ENCODE results near the gene TMTC2. TPM values are rescaled to one million over a fixed set of nuclear protein-coding genes. Genes with fewer than 3 reads are reported as not detected.

Gene TMTC2
- total RNA-seq, 1 donor from 2014 or later = 3.4 TPM

GRCh38 chr12:82698708-82699564 is 12.2 kb downstream of the TMTC2 start:
- H3K4me1 ChIP-seq = no peaks in the 10 kb centered on the region
- no peaks in the 10 kb centered on the region for H3K9me3 ChIP-seq (replicated peaks)
- no peak overlapping the region for H3K27ac ChIP-seq (replicated peaks)
- TF ChIP-seq, protein P1, sequence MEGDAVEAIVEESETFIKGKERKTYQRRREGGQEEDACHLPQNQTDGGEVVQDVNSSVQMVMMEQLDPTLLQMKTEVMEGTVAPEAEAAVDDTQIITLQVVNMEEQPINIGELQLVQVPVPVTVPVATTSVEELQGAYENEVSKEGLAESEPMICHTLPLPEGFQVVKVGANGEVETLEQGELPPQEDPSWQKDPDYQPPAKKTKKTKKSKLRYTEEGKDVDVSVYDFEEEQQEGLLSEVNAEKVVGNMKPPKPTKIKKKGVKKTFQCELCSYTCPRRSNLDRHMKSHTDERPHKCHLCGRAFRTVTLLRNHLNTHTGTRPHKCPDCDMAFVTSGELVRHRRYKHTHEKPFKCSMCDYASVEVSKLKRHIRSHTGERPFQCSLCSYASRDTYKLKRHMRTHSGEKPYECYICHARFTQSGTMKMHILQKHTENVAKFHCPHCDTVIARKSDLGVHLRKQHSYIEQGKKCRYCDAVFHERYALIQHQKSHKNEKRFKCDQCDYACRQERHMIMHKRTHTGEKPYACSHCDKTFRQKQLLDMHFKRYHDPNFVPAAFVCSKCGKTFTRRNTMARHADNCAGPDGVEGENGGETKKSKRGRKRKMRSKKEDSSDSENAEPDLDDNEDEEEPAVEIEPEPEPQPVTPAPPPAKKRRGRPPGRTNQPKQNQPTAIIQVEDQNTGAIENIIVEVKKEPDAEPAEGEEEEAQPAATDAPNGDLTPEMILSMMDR (IDR thresholded peaks at IDR 0.05; ENCODE audit: borderline replicate concordance) = no peak
- DNase-seq = no peak
- no peaks in the 10 kb centered on the region for H3K27me3 ChIP-seq (ENCODE audit: low read depth)
- no peaks in the 10 kb centered on the region for H3K36me3 ChIP-seq
- H3K4me3 ChIP-seq = no peak overlapping the region
- intact Hi-C loops (cut with micrococcal nuclease) = no loop called here

DNA sequence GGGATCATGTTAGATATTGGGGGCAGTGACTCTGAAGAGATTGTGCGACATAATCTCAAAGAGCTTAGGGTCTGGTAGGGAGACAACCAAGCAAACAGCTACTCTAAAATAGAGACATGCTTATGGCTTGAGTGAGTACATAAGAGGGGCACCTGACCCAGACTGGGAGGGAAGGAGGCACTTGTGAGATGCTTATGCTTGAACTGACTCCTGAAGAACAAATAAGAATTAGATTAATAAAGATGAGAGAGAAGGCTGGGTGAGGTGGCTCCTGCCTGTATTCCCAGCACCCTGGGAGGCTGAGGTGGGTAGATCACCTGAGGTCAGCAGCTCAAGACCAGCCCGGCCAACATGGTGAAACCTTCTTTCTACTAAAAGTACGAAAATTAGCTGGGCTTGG is 19.1 kb downstream of the TMTC2 start:
- Histone ChIP-seq H3K9me3 (replicated peaks) (no peaks in the 10 kb centered on the region), H3K4me3 (no peak overlapping the region), H3K36me3 (no peaks in the 10 kb centered on the region), H3K4me1 (peaks cover 9% of the 10 kb centered on the region), H3K27me3 (ENCODE audit: low read depth) (no peaks in the 10 kb centered on the region), H3K27ac (replicated peaks) (no peak overlapping the region)
- intact Hi-C loops (cut with micrococcal nuclease) = no loop called here
- DNase-seq = no peak
- TF ChIP-seq, protein P1 (IDR thresholded peaks at IDR 0.05; ENCODE audit: borderline replicate concordance) = no peak

DNA sequence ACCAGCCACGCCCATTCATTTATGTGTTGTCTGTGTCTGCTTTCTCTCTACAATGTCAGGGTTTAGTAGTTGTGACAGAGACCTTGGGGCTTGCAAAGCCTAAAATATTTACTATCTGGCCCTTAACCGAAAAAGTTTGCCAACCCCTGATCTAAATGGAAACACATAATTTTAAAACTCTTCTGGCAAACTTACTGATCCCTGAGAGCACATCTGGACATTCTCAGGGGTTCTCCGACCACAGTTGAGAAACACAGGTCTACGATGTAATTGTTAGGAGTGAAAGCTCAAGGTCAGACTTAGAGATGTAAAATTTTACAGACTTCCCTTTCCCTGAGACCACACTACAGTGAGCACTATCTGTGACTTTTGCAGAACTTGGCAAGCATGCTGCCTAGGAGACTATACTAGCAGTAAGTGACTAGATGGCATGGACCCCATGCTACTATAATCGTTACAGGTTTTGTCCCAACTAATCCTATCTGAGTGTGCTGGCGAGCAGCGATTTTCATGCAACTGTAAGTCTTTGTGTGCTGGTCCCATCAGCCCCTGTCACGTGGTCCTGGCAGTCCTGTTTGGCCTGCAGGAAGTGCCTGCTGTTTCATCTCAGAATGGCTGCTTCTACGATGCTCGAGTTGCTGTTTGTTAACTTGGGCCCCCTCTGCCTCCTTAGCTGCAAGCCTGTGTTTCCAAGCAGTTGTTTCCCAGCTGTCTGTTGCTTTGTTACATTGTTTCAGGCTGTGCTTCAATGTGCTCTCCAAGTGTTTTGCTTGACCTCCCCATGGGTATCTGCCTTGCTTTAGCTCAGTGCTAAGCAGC is 21.6 kb downstream of the TMTC2 start:
- Histone ChIP-seq H3K4me1 (peaks cover 9% of the 10 kb centered on the region), H3K27me3 (ENCODE audit: low read depth) (no peaks in the 10 kb centered on the region), H3K4me3 (no peak overlapping the region), H3K36me3 (no peaks in the 10 kb centered on the region), H3K27ac (replicated peaks) (peak overlapping the region; percentile 36), H3K9me3 (replicated peaks) (no peaks in the 10 kb centered on the region)
- TF ChIP-seq, protein P1 (IDR thresholded peaks at IDR 0.05; ENCODE audit: borderline replicate concordance) = no peak
- intact Hi-C loops (cut with micrococcal nuclease) = no loop called here
- peak; percentile 29 for DNase-seq

DNA sequence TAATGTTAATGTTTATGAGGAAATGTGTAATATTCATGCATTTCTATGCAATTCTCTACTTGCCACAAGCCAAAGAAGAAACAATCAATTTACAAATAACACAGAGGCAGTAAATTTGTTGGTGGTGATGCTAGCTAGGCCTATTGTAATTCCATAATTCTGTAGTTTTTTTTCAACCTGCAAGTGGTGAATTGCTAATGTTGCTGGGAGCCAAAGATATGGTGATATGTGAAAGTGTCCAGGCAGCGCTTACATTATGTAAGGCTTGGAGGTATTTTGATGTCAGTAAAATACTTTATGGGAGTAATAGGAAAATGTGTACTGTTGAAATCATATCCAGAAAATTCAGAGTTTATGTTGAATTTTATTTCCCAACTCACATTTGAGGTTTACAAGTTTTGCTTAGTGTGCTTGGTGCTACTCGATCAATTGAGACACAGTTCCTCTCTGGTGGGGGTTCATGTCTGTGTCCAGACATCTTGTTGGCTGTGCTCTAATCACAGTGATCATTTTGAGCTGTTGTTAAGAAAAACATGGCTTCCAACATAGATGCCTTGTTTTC is 23.2 kb downstream of the TMTC2 start:
- DNase-seq = no peak
- Histone ChIP-seq H3K9me3 (replicated peaks) (no peaks in the 10 kb centered on the region), H3K27me3 (ENCODE audit: low read depth) (no peaks in the 10 kb centered on the region), H3K4me3 (no peak overlapping the region), H3K4me1 (peaks cover 11% of the 10 kb centered on the region), H3K27ac (replicated peaks) (no peak overlapping the region), H3K36me3 (no peaks in the 10 kb centered on the region)
- intact Hi-C loops (cut with micrococcal nuclease) = no loop called here
- TF ChIP-seq, protein P1 (IDR thresholded peaks at IDR 0.05; ENCODE audit: borderline replicate concordance) = no peak

GRCh38 chr12:82710741-82711140 is 24.0 kb downstream of the TMTC2 start:
- no peaks in the 10 kb centered on the region for H3K36me3 ChIP-seq
- H3K27me3 ChIP-seq (ENCODE audit: low read depth) = no peaks in the 10 kb centered on the region
- H3K4me3 ChIP-seq = no peak overlapping the region
- TF ChIP-seq, protein P1 (IDR thresholded peaks at IDR 0.05; ENCODE audit: borderline replicate concordance) = no peak
- H3K4me1 ChIP-seq = peaks cover 13% of the 10 kb centered on the region
- H3K27ac ChIP-seq (replicated peaks) = no peak overlapping the region
- H3K9me3 ChIP-seq (replicated peaks) = no peaks in the 10 kb centered on the region
- DNase-seq = no peak
- intact Hi-C loops (cut with micrococcal nuclease) = no loop called here

Data from left ventricle myocardium inferior (tissue), 1 donor.